Measurements from ENCODE around the gene PXDN. TPM values are rescaled to one million over a fixed set of nuclear protein-coding genes. Genes with fewer than 3 reads are reported as not detected.

Gene PXDN
- total and polyA plus RNA-seq, 2 donors (not counting 3 experiments of a cell fraction or from before 2014, with no cell fraction given): 231 to 308 TPM

- no peak for FAIRE-seq
Observed at GRCh38 chr2:1633936-1634587, 110.3 kb downstream of the PXDN start.

More at GRCh38 chr2:1633936-1634587, 110.3 kb downstream of the PXDN start:
- Histone ChIP-seq H3K36me3 (ENCODE audit: control insufficient read depth in 2 of 2, extremely low read depth in 1 of 2, insufficient read depth in 2 of 2, low read length in 2 of 2) (peaks cover 4 to 35% of the 10 kb centered on the region in 2 experiments), H3K4me3 (replicated peaks in 1 of 3; ENCODE audit: insufficient read depth in 1 of 3, low read depth in 1 of 3, low read length in 3 of 3) (no peak overlapping the region), H3K9ac (replicated peaks; ENCODE audit: extremely low read depth, insufficient read depth, low read length) (no peak overlapping the region), H2AFZ (ENCODE audit: low read depth, low read length) (no peak overlapping the region), H3K27ac (ENCODE audit: insufficient read depth, low read depth, low read length) (no peak overlapping the region), H3K4me2 (ENCODE audit: insufficient read depth, low read length) (no peak overlapping the region), H3K27me3 (ENCODE audit: control insufficient read depth in 2 of 2, insufficient read depth in 2 of 2, low read length in 2 of 2) (no peaks in the 10 kb centered on the region), H3K9me3 (replicated peaks; ENCODE audit: control insufficient read depth, insufficient read depth, low read length) (no peaks in the 10 kb centered on the region), H3K4me1 (ENCODE audit: control insufficient read depth, extremely low read depth, insufficient read depth, low read length) (peaks cover 4% of the 10 kb centered on the region), H3K79me2 (ENCODE audit: control insufficient read depth, insufficient read depth, low read length) (no peaks in the 10 kb centered on the region), H4K20me1 (replicated peaks; ENCODE audit: control insufficient read depth, extremely low read depth, insufficient read depth, low read length) (no peaks in the 10 kb centered on the region), H3K9me1 (replicated peaks; ENCODE audit: control insufficient read depth, extremely low read depth, insufficient read depth, low read length) (no peaks in the 10 kb centered on the region)
- no TSS peak for BruUV-seq (replicated peaks)
- TF ChIP-seq MAX (IDR thresholded peaks at IDR 0.05; ENCODE audit: insufficient read depth, insufficient read length) (no peak), GATA2 (IDR thresholded peaks at IDR 0.05; ENCODE audit: insufficient read depth, insufficient read length, low read depth, low read length) (no peak), POLR2A (IDR thresholded peaks at IDR 0.05; ENCODE audit: low read depth, low read length) (no peak), MYC (IDR thresholded peaks at IDR 0.05; ENCODE audit: low read depth, low read length) (no peak), JUN (IDR thresholded peaks at IDR 0.05; ENCODE audit: borderline replicate concordance, insufficient read depth, insufficient read length, low read depth) (no peak), EZH2 (IDR thresholded peaks at IDR 0.05; ENCODE audit: borderline replicate concordance, low read depth, low read length, severe bottlenecking) (no peak), FOS (IDR thresholded peaks at IDR 0.05; ENCODE audit: borderline replicate concordance, insufficient read depth, low read length) (no peak), POLR2AphosphoS5 (IDR thresholded peaks at IDR 0.05; ENCODE audit: insufficient read depth, low read depth, low read length) (no peak)
- TF ChIP-seq, protein P1, sequence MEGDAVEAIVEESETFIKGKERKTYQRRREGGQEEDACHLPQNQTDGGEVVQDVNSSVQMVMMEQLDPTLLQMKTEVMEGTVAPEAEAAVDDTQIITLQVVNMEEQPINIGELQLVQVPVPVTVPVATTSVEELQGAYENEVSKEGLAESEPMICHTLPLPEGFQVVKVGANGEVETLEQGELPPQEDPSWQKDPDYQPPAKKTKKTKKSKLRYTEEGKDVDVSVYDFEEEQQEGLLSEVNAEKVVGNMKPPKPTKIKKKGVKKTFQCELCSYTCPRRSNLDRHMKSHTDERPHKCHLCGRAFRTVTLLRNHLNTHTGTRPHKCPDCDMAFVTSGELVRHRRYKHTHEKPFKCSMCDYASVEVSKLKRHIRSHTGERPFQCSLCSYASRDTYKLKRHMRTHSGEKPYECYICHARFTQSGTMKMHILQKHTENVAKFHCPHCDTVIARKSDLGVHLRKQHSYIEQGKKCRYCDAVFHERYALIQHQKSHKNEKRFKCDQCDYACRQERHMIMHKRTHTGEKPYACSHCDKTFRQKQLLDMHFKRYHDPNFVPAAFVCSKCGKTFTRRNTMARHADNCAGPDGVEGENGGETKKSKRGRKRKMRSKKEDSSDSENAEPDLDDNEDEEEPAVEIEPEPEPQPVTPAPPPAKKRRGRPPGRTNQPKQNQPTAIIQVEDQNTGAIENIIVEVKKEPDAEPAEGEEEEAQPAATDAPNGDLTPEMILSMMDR (IDR thresholded peaks at IDR 0.05; ENCODE audit: extremely low read depth in 1 of 2, insufficient read depth in 1 of 2, low read depth in 1 of 2, low read length in 2 of 2): no peak
- intact Hi-C loops (cut with micrococcal nuclease) (no loop called here), dilution Hi-C loops (cut with MboI; ENCODE audit: extremely low pct_ligation_motif_present, low sequenced_read_pairs) (no loop called here)
- CTCF ChIA-PET: interaction anchor here (0.6 to 1.1 kb wide), 4 partner anchors 9 to 117 kb away, joined by 3 to 9 read pairs (median 4); no protein-coding TSS in a partner anchor
- POLR2A ChIA-PET: no interaction called here
- no peak for DNase-seq (ENCODE audit: low read depth, low spot score)
